Ovary (tissue), 3 donors: ENCODE measurements around the gene THAP12.

ENCODE experiments used
- POLR2A ChIP-seq: fragments of 450-650 bp; IDR thresholded peaks from one replicate; pipeline ENCODE4 v1.6.1; 2017; ENCODE audit warnings: antibody characterized with exemption, mild to moderate bottlenecking, moderate library complexity
- TF ChIP-seq, protein P1 (sequence below), 3 donors: fragments of 450-650 bp in 2 of 3; fragments of 200-600 bp in 1 of 3; IDR thresholded peaks; one replicate each; pipeline versions ENCODE4 v1.5.1 to v1.8.0; 2016 to 2022; ENCODE audit warnings: antibody characterized with exemption in 3 of 3, mild to moderate bottlenecking in 1 of 3
- donor health status: DM: no; HTN: no; CAD: no.

DNA sequence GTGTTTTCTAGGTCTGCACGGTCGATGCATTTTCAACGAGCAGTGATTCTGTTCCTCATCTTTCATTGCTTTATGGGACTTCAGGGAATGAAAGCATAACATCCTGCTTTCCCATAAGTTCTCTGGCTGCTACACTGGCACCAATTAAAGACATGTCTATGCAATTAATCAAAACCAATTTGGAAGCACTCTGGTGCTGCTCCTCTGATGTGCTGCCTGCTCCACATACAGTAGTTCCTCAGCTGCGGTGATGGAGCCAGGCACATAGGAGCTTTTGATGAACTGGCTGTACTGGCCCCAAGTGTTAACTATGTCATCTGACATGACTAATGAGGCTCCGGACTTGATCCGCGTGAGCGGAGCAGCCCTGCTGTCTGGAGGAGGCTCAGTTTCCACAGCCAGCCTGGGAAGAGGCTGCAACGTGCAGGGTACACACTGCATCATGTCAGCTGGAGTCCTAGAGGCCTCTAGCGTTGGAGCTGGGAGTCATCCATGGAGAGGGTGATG lies 30.0 kb upstream of the THAP12 start:
- TF ChIP-seq, protein P1, sequence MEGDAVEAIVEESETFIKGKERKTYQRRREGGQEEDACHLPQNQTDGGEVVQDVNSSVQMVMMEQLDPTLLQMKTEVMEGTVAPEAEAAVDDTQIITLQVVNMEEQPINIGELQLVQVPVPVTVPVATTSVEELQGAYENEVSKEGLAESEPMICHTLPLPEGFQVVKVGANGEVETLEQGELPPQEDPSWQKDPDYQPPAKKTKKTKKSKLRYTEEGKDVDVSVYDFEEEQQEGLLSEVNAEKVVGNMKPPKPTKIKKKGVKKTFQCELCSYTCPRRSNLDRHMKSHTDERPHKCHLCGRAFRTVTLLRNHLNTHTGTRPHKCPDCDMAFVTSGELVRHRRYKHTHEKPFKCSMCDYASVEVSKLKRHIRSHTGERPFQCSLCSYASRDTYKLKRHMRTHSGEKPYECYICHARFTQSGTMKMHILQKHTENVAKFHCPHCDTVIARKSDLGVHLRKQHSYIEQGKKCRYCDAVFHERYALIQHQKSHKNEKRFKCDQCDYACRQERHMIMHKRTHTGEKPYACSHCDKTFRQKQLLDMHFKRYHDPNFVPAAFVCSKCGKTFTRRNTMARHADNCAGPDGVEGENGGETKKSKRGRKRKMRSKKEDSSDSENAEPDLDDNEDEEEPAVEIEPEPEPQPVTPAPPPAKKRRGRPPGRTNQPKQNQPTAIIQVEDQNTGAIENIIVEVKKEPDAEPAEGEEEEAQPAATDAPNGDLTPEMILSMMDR (IDR thresholded peaks at IDR 0.05), result no peak
- TF ChIP-seq POLR2A, result no peak
